Effector memory CD8-positive, alpha-beta T cell (primary cell): ENCODE results near the gene SLC16A8.
"Not testable (repeated sequence)": the region's sequence is repeated elsewhere in the genome, so short reads cannot be mapped to it uniquely, and the experiment has no call there.

ENCODE experiments used
- ATAC-seq: fragments of 150-1000 bp; cut with Tn5 transposase; replicated peaks from 2 replicates; pipeline ENCODE4 v1.10.0; 2021; ENCODE audit warnings: mild to moderate bottlenecking, moderate library complexity
- DNase-seq, 3 experiments: peaks; one replicate each; pipeline ENCODE4 v3.0.0; 2021
- H3K27ac Mint-ChIP-seq, 2 donors: one replicate each; pipeline ENCODE4 v1.8.0; 2022; ENCODE audit warnings: mild to moderate bottlenecking in 2 of 2, mixed read lengths in 2 of 2, moderate library complexity in 2 of 2
- H3K27me3 Mint-ChIP-seq, 2 donors: one replicate each; pipeline ENCODE4 v1.8.0; 2022; ENCODE audit warnings: mixed read lengths in 2 of 2
- H3K36me3 Mint-ChIP-seq: one replicate; pipeline ENCODE4 v1.8.0; 2022; ENCODE audit warnings: mild to moderate bottlenecking, moderate library complexity, mixed read lengths; ENCODE audit not compliant: insufficient read depth
- H3K4me1 Mint-ChIP-seq, 2 donors: one replicate each; pipeline ENCODE4 v1.8.0; 2022; ENCODE audit warnings: low read depth in 2 of 2, mixed read lengths in 2 of 2
- H3K4me3 Mint-ChIP-seq, 2 donors: one replicate each; pipeline ENCODE4 v1.8.0; 2022; ENCODE audit warnings: mild to moderate bottlenecking in 2 of 2, mixed read lengths in 2 of 2, moderate library complexity in 2 of 2
- H3K9me3 Mint-ChIP-seq, 2 donors: one replicate each; pipeline ENCODE4 v1.8.0; 2022; ENCODE audit warnings: mixed read lengths in 2 of 2

Gene SLC16A8

GRCh38 chr22:38046070-38046748 is 37.8 kb downstream of the SLC16A8 start:
- H3K36me3 Mint-ChIP-seq, result no peaks in the 10 kb centered on the region
- no peak for DNase-seq
- H3K4me3 Mint-ChIP-seq, result no peak overlapping the region
- no peaks in the 10 kb centered on the region for H3K4me1 Mint-ChIP-seq
- ATAC-seq, result no peak
- H3K9me3 Mint-ChIP-seq, result no peaks in the 10 kb centered on the region
- H3K27ac Mint-ChIP-seq, result peak overlapping the region in 1 of 2 donors; percentile 46
- H3K27me3 Mint-ChIP-seq, result peaks cover 0 to 34% of the 10 kb centered on the region in 2 donors

GRCh38 chr22:38043151-38044039 is 40.6 kb downstream of the SLC16A8 start:
- H3K9me3 Mint-ChIP-seq, result no peaks in the 10 kb centered on the region
- H3K27me3 Mint-ChIP-seq, result peaks cover 0 to 34% of the 10 kb centered on the region in 2 donors
- no peak overlapping the region for H3K4me3 Mint-ChIP-seq
- no peak overlapping the region for H3K27ac Mint-ChIP-seq
- no peak for ATAC-seq
- no peaks in the 10 kb centered on the region for H3K36me3 Mint-ChIP-seq
- H3K4me1 Mint-ChIP-seq, result no peaks in the 10 kb centered on the region
- no peak for DNase-seq

- Mint-ChIP-seq H3K36me3 (no peaks in the 10 kb centered on the region), H3K4me3 (no peak overlapping the region), H3K9me3 (no peaks in the 10 kb centered on the region), H3K4me1 (no peaks in the 10 kb centered on the region), H3K27ac (peak overlapping the region in 1 of 2 donors; percentile 79), H3K27me3 (peaks cover 0 to 28% of the 10 kb centered on the region in 2 donors)
- ATAC-seq (no peak), DNase-seq (no peak)
Measured at GRCh38 chr22:38042488-38042790, 41.5 kb downstream of the SLC16A8 start.

GRCh38 chr22:38041760-38042487 is 42.1 kb downstream of the SLC16A8 start:
- DNase-seq, result no peak
- no peaks in the 10 kb centered on the region for H3K4me1 Mint-ChIP-seq

GRCh38 chr22:38040953-38041759 is 42.8 kb downstream of the SLC16A8 start:
- no peaks in the 10 kb centered on the region for H3K36me3 Mint-ChIP-seq
- no peak overlapping the region for H3K4me3 Mint-ChIP-seq
- peak overlapping the region in 1 of 2 donors; percentile 87 for H3K27ac Mint-ChIP-seq
- ATAC-seq (no peak), DNase-seq (no peak)
- H3K4me1 Mint-ChIP-seq, result no peaks in the 10 kb centered on the region
- no peaks in the 10 kb centered on the region for H3K9me3 Mint-ChIP-seq
- peaks cover 0 to 16% of the 10 kb centered on the region in 2 donors for H3K27me3 Mint-ChIP-seq

More at GRCh38 chr22:38041760-38042487, 42.1 kb downstream of the SLC16A8 start:
- Mint-ChIP-seq H3K27ac (peak overlapping the region in 1 of 2 donors; percentile 79), H3K36me3 (no peaks in the 10 kb centered on the region), H3K27me3 (peaks cover 0 to 23% of the 10 kb centered on the region in 2 donors), H3K9me3 (no peaks in the 10 kb centered on the region), H3K4me3 (no peak overlapping the region)
- no peak for ATAC-seq

- Mint-ChIP-seq H3K9me3 (no peaks in the 10 kb centered on the region), H3K4me3 (no peak overlapping the region), H3K36me3 (no peaks in the 10 kb centered on the region), H3K27me3 (peaks cover 0 to 9% of the 10 kb centered on the region in 2 donors), H3K27ac (no peak overlapping the region), H3K4me1 (peaks cover 0 to 4% of the 10 kb centered on the region in 2 donors)
- DNase-seq (no peak), ATAC-seq (no peak)
Measured at GRCh38 chr22:38038890-38039812, 44.8 kb downstream of the SLC16A8 start.

- Mint-ChIP-seq H3K27me3 (peaks cover 0 to 9% of the 10 kb centered on the region in 2 donors), H3K4me1 (peaks cover 0 to 4% of the 10 kb centered on the region in 2 donors), H3K9me3 (no peaks in the 10 kb centered on the region), H3K4me3 (no peak overlapping the region), H3K27ac (no peak overlapping the region), H3K36me3 (no peaks in the 10 kb centered on the region)
- DNase-seq (no peak), ATAC-seq (no peak)
Measured at GRCh38 chr22:38038426-38038825, 45.6 kb downstream of the SLC16A8 start.

- not testable (repeated sequence) for ATAC-seq, H3K36me3 Mint-ChIP-seq, H3K4me1 Mint-ChIP-seq, H3K9me3 Mint-ChIP-seq, DNase-seq, H3K4me3 Mint-ChIP-seq, H3K27ac Mint-ChIP-seq, H3K27me3 Mint-ChIP-seq
Measured at GRCh38 chr22:38037367-38038150, 46.4 kb downstream of the SLC16A8 start.

GRCh38 chr22:38036392-38037062 is 47.5 kb downstream of the SLC16A8 start:
- no peak for DNase-seq
- H3K4me1 Mint-ChIP-seq, result peaks cover 2 to 4% of the 10 kb centered on the region in 2 donors
- no peak overlapping the region for H3K27ac Mint-ChIP-seq
- ATAC-seq, result no peak
- H3K9me3 Mint-ChIP-seq, result no peaks in the 10 kb centered on the region
- H3K27me3 Mint-ChIP-seq, result no peaks in the 10 kb centered on the region
- H3K36me3 Mint-ChIP-seq, result no peaks in the 10 kb centered on the region
- H3K4me3 Mint-ChIP-seq, result no peak overlapping the region

- Mint-ChIP-seq H3K36me3 (no peaks in the 10 kb centered on the region), H3K4me1 (peaks cover 2 to 4% of the 10 kb centered on the region in 2 donors), H3K27me3 (no peaks in the 10 kb centered on the region), H3K27ac (peak overlapping the region in 1 of 2 donors; percentile 62), H3K4me3 (no peak overlapping the region), H3K9me3 (no peaks in the 10 kb centered on the region)
- DNase-seq, result no peak
- ATAC-seq, result no peak
Measured at GRCh38 chr22:38035530-38035885, 48.5 kb downstream of the SLC16A8 start.

- Mint-ChIP-seq H3K27me3 (no peaks in the 10 kb centered on the region), H3K36me3 (no peaks in the 10 kb centered on the region), H3K4me1 (peaks cover 2 to 4% of the 10 kb centered on the region in 2 donors), H3K4me3 (no peak overlapping the region), H3K9me3 (no peaks in the 10 kb centered on the region), H3K27ac (peak overlapping the region in 1 of 2 donors; percentile 62)
- DNase-seq (no peak), ATAC-seq (no peak)
Measured at GRCh38 chr22:38034884-38035529, 49.0 kb downstream of the SLC16A8 start.
